HFFc6 (cell line): ENCODE measurements around the gene GMPS. TPM values are rescaled to one million over a fixed set of nuclear protein-coding genes. Genes with fewer than 3 reads are reported as not detected.
"Not testable (repeated sequence)": the region's sequence is repeated elsewhere in the genome, so short reads cannot be mapped to it uniquely, and the experiment has no call there.

ENCODE experiments used
- DNase-seq: peaks from one replicate; pipeline ENCODE4 v3.0.0-alpha.2; 2018
- H3K27ac Mint-ChIP-seq: 2 replicates; pipeline ENCODE4 v1.8.0; 2020; ENCODE audit warnings: mild to moderate bottlenecking, mixed read lengths
- H3K27me3 Mint-ChIP-seq: 2 replicates; pipeline ENCODE4 v1.8.0; 2021; ENCODE audit warnings: mild to moderate bottlenecking, moderate library complexity, mixed read lengths; ENCODE audit not compliant: insufficient read depth
- H3K36me3 Mint-ChIP-seq: 2 replicates; pipeline ENCODE4 v1.8.0; 2021; ENCODE audit warnings: low read depth, mixed read lengths
- H3K4me1 Mint-ChIP-seq: 2 replicates; pipeline ENCODE4 v1.8.0; 2020; ENCODE audit warnings: low read depth, mixed read lengths
- H3K4me3 Mint-ChIP-seq: 2 replicates; pipeline ENCODE4 v1.8.0; 2020; ENCODE audit warnings: mild to moderate bottlenecking, moderate library complexity, mixed read lengths
- H3K9me3 Mint-ChIP-seq: 2 replicates; pipeline ENCODE4 v1.8.0; 2020; ENCODE audit warnings: mild to moderate bottlenecking, mixed read lengths
- CTCF ChIP-seq: fragments of 200-600 bp; sonication (generic); IDR thresholded peaks from 2 replicates; pipeline ENCODE4 v1.5.0; 2021; ENCODE audit warnings: antibody characterized with exemption, mild to moderate bottlenecking
- total RNA-seq, 6 experiments: library from RNA; stranded (reverse); fragmentation: NEBNext Ultra II Directional; extraction: Animal tissue kit (Norgen Biotek cat#: 25700); gene quantifications; 2 replicates in 1 of 6; 3 replicates in 5 of 6; pipeline ENCODE4 v1.2.3, GENCODE V29; 2021

The GMPS gene
- total RNA-seq, 6 experiments from 2014 or later = 63.5 to 90.2 (median 75.0) TPM

GRCh38 chr3:155859859-155860258 is 10.6 kb upstream of the GMPS start:
- peaks cover 14% of the 10 kb centered on the region for H3K4me1 Mint-ChIP-seq
- DNase-seq = peak; percentile 20
- peaks cover 7% of the 10 kb centered on the region; the same call in 1 of the 2 replicates for H3K36me3 Mint-ChIP-seq
- no peak overlapping the region for H3K27ac Mint-ChIP-seq
- H3K27me3 Mint-ChIP-seq = peaks cover under 1% of the 10 kb centered on the region; the same call in 1 of the 2 replicates
- peak; percentile 65 for TF ChIP-seq CTCF
- H3K4me3 Mint-ChIP-seq = no peak overlapping the region
- peaks cover 2% of the 10 kb centered on the region for H3K9me3 Mint-ChIP-seq

GRCh38 chr3:155860424-155860823 is 10.0 kb upstream of the GMPS start:
- not testable (repeated sequence) for H3K9me3 Mint-ChIP-seq, H3K27ac Mint-ChIP-seq, H3K27me3 Mint-ChIP-seq, H3K36me3 Mint-ChIP-seq, H3K4me3 Mint-ChIP-seq, DNase-seq
- H3K4me1 Mint-ChIP-seq = peaks cover 12% of the 10 kb centered on the region

GRCh38 chr3:155861476-155862183 is 8.8 kb upstream of the GMPS start:
- DNase-seq = no peak
- Mint-ChIP-seq H3K4me3 (no peak overlapping the region), H3K36me3 (peaks cover 5% of the 10 kb centered on the region; the same call in 1 of the 2 replicates), H3K27me3 (no peaks in the 10 kb centered on the region), H3K4me1 (peaks cover 12% of the 10 kb centered on the region), H3K9me3 (no peaks in the 10 kb centered on the region), H3K27ac (no peak overlapping the region)
- no peak for TF ChIP-seq CTCF

GRCh38 chr3:155862290-155862982 is 8.0 kb upstream of the GMPS start:
- H3K27me3 Mint-ChIP-seq, H3K4me3 Mint-ChIP-seq, H3K27ac Mint-ChIP-seq, H3K9me3 Mint-ChIP-seq, H3K36me3 Mint-ChIP-seq: not testable (repeated sequence)
- DNase-seq = peak; percentile 54
- peaks cover 12% of the 10 kb centered on the region for H3K4me1 Mint-ChIP-seq

- H3K9me3 Mint-ChIP-seq = no peaks in the 10 kb centered on the region
- no peak for TF ChIP-seq CTCF
- peaks cover 5% of the 10 kb centered on the region; the same call in 1 of the 2 replicates for H3K36me3 Mint-ChIP-seq
- no peak for DNase-seq
- H3K4me3 Mint-ChIP-seq = no peak overlapping the region
- H3K27ac Mint-ChIP-seq = no peak overlapping the region
- peaks cover 12% of the 10 kb centered on the region for H3K4me1 Mint-ChIP-seq
- no peaks in the 10 kb centered on the region for H3K27me3 Mint-ChIP-seq
Measured at GRCh38 chr3:155863072-155863784, 7.2 kb upstream of the GMPS start.

- TF ChIP-seq CTCF = no peak
- no peaks in the 10 kb centered on the region; the same call in 1 of the 2 replicates for H3K27me3 Mint-ChIP-seq
- peaks cover 19% of the 10 kb centered on the region for H3K4me1 Mint-ChIP-seq
- peak overlapping the region; percentile 91 for H3K4me3 Mint-ChIP-seq
- H3K27ac Mint-ChIP-seq = peak overlapping the region; percentile 97
- DNase-seq = no peak
- no peaks in the 10 kb centered on the region for H3K9me3 Mint-ChIP-seq
- H3K36me3 Mint-ChIP-seq = 0 out of 2 replicates have a peak, but pooled peaks cover 3% of the 10 kb centered on the region
Measured at GRCh38 chr3:155869691-155870090, 759 bp upstream of the GMPS start.
